ENCODE results near the gene SLC29A2. TPM values are rescaled to one million over a fixed set of nuclear protein-coding genes. Genes with fewer than 3 reads are reported as not detected.

The SLC29A2 gene
- polyA plus RNA-seq, 3 donors: 17.5 to 18.2 (median 17.9) TPM

- no peak for DNase-seq (ENCODE audit: low read depth in 3 of 3, low spot score in 2 of 3)
Measured at GRCh38 chr11:66335531-66336233, 35.9 kb downstream of the SLC29A2 start.

- DNase-seq (ENCODE audit: low read depth in 3 of 3, low spot score in 2 of 3): no peak
Measured at GRCh38 chr11:66334605-66335442, 36.7 kb downstream of the SLC29A2 start.

DNA sequence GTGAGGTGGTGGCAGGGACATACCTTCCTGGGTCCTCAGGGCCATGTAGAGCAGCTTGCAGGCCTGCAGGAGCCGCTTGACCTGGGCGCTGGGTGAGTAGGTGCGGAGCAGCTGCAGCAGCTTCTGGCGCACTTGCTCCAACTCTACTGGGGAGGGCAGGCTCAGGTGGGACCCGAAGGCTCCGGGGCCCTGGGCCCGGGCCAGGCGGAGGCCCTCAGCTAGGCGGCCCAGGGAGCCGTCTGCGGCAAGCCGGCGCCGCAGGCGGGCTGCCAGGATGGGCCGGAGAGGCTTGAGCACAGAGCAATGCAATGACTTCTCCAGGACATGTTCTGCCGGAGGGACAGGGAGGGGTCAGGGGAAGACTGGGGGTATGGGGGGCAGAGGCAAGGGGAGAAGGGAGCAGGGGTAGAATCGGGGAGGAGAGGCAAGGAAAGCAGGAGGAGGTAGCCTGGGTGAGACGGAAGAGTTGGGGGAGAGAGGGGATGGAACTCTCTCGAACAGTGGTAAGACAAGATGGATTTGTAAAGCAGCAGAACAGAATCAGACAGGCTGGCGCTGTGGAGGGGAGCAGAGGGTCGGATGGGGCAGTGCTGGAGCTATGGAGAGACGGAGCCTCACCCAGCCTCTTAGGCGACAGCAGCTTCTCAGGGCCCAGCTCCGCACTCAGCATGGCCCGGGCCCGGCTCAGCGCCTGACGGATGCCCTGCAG, 37.5 kb downstream of the SLC29A2 start:
- no peak for DNase-seq (ENCODE audit: low read depth in 3 of 3, low spot score in 2 of 3)

DNA sequence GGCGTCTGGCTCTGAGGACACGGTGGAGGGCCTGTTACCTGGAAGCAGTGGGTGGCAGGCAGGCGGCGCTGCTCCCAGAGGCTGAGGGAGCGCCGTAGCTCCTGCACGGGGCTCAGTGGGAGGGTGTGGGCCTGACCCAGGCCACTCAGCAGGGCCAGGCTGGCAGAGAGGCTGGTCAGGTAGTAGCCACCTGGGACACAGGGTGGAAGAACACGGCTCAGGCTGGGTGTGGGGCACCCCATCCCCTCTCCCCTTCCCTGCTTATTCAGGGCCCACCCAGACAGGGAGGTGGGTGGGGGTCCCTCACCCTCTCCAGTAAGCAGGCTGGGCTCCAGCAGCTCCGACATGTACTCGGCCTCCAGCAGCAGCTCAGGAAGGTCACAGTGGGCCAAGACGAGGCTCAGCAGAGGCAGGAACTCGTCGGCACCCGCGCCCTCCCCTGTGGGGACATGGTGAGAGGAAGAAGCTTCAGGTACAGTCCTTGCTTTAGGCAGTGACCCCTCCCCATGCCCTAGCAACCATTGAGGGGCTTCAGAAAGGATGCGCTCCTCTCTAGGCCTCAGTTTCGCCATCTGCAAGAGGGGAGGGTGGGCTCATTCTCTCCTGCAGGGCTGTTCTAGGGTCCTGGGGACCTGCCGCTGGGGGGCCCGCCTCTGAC, 38.2 kb downstream of the SLC29A2 start:
- DNase-seq (ENCODE audit: low read depth in 3 of 3, low spot score in 2 of 3): no peak

GRCh38 chr11:66332371-66333219, 39.0 kb downstream of the SLC29A2 start:
- DNase-seq (ENCODE audit: low read depth in 3 of 3, low spot score in 2 of 3): no peak

DNA sequence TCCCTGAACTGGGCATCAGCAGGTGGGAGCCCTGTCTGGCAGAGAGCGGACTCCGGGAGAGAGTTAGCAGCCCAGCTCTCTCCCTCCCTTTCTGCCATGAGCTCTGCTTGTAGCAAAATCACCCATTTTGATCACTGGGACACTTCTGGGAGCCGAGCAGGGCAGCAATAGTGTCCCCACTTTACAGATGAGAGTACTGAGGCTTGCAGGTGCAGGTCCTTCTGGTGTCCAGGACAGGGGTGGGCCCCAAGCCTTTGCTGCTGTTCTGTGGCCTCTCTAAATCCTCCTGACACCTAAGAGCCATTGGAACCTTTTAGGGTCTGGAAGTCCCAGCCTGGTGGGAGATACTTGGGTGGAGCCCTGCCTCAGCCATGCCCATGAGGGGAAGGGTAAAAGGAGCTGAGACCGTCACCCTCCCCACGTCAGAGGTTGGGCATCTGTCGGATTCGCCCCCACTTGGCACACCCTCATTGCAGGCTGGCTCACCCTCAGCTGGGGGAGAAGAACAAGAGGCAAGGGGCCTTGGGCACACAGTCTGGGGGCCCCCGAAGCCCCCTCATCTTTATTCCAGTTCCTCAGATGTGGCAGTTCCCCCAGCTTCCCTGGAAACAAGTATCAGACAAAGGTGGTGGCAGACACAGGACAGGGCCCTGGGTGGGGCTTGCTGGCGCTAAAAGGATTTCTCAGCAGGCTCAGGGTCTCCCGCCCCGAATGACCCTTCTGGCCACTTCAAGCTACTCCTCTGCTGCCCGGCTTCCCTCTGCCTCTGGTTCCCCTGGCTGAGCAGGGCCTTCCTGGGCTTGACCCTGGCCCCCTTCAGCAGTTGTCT, 39.8 kb downstream of the SLC29A2 start:
- DNase-seq (ENCODE audit: low read depth in 3 of 3, low spot score in 2 of 3): no peak

- DNase-seq (ENCODE audit: low read depth in 3 of 3, low spot score in 2 of 3): no peak
Measured at GRCh38 chr11:66330931-66331330, 40.6 kb downstream of the SLC29A2 start.

DNA sequence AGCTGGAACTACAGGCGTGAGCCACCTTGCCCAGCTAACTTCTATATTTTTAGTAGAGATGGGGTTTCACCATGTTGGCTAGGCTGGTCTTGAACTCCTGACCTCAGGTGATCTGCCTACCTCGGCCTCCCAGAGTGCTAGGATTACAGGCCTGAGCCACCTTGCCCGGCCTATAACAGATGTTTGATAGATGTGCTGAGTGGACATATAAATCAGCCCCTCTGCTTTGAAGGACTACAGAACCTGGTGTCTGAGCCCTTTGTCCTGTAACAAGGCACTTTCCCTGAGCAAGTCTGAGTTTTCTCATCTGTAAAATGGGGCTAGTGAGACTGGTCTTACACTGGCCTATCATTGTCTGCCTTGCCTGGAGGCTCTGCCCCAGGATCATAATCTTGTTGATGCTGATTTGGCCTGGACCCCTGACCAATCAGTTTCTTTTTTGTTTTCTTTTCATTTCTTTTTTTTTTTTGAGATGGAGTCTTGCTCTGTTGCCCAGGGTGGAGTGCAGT, 42.3 kb downstream of the SLC29A2 start:
- DNase-seq (ENCODE audit: low read depth in 3 of 3, low spot score in 2 of 3): no peak

GRCh38 chr11:66328302-66329144, 43.0 kb downstream of the SLC29A2 start:
- DNase-seq (ENCODE audit: low read depth in 3 of 3, low spot score in 2 of 3): no peak

DNA sequence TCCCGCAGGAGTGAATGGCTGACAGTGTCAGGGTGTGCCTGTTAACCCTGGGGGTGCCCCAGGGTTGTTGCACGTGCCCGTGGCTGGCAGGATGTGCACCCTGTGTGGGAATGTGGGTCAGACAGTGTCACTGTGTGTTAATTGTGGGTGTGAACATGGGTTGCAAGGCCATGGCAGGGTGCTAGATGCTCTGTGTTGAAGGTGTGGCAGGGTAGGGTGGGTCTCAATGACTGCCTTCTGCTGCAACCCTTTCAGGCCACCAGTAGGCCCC, 43.6 kb downstream of the SLC29A2 start:
- no peak for DNase-seq (ENCODE audit: low read depth in 3 of 3, low spot score in 2 of 3)

DNA sequence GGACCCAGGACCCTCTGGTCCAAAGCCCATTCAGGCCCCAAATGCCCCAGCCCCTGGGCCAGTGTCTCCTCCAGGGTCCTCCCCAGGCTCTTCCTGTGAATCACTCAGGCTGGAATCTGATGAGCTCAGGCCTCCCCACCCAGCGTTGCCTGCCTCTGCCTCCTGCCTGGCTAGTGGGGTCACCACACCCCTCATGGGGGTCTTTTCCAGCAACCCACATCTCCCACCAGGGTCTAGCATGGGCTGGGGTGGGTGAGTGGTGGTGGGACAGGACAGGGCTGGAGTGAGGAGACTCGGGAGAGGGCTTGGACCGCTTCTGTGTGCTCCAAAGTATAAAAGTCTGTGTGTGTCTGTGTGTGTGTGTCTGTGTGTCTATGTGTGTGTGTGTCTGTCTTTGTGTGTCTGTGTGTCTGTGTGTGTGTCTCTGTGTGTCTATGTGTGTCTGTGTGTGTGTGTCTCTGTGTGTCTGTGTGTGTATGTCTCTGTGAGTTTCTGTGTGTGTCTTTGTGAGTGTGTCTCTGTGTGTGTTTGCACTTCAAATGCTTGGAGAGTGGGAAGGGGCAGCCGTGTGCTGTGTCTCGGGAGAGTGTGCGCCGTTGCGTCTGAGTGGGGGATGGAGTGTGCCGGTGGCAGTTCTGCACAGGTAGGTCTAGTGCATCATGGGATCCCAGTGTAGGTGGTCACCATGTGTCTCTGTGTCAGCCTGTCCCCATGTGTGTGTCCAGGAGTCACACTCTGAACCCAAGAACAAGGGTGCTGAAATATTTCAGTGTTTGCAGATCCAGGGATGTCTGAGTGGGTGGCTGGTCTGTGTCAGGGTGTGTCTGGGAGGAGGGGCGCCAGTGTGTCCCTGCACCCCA, 44.2 kb downstream of the SLC29A2 start:
- no peak for DNase-seq (ENCODE audit: low read depth in 3 of 3, low spot score in 2 of 3)

DNA sequence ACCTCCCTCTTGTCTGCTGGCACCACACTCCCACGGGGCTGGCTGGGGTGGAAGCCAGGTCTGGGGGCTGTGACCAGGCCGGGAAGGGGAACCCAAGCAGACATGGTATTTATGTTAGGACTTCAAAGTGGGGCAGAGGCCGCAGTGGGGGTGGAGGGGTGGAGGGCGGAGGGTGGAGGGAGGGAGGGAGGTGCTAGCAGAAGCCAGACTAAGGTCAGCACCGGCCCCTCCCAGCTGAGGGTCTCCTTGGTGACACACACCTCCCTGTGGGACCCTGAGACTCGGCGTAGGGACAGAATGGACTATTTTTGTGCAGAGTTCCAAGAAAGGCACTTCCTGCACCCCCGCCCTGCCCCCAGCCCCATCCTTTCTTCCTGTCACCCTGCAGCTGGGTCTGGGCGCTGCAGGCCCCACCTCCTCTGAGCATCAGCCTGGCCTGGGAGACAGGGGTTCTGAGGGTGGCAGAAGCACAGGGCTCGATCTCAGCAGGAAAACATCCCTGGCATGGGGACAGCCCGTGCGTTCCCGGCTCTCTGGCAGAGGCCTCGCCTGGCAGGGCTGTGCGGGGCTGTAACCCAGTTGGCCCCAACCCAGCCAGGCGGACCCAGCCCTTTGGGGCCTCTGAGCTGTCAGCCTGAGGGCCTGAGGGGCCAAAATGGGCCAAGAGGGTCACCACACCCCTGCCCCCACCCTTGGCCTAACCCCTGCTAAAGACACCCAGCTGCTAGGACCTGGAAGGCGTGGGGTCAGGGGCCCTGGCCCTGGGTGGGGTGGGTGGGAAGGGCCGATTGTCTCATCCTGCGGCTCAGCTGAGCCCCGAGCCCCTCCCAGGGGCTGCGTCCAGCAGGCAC, 45.1 kb downstream of the SLC29A2 start:
- no peak for DNase-seq (ENCODE audit: low read depth in 3 of 3, low spot score in 2 of 3)

- DNase-seq (ENCODE audit: low read depth in 3 of 3, low spot score in 2 of 3): no peak
Measured at GRCh38 chr11:66325263-66325671, 46.3 kb downstream of the SLC29A2 start.

DNA sequence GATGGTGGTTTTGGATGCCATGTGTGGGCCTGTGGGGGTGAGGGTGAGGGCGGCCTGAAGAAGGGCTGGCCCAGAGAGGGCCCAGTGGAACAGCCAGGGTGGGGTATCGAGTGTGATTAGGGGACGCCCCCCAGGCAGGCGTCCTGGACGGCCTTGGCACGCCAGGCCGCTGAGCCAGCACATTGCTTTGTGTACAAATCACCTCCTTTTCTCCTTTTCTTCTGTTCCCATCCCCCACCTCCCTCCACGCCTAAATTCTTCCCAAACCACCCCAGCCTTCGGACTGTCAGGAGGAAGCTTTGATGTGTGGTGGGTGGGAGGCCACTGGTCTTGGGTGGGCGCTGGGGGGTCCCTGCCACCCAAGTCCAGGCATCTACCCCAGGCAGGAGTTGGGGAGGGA, 46.9 kb downstream of the SLC29A2 start:
- DNase-seq (ENCODE audit: low read depth in 3 of 3, low spot score in 2 of 3): no peak

DNA sequence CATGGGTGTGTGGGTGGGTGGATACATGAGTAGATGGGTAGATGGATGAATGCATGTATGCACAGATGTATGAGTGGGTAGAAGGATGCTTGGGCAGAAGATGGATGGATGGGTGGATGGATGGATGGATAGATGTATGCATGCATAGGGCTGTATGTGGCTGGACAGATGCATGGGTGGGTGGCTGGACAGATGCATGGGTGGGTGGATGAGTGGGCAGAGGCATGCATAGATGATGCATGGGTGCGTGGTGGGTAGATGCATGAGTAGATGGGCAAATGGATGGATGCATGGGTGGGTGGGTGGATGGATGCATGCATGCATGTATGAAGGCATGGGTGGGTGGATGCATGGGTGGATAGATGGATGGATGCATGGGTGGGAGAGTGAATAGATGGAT, 47.9 kb downstream of the SLC29A2 start:
- DNase-seq (ENCODE audit: low read depth in 3 of 3, low spot score in 2 of 3): no peak

DNA sequence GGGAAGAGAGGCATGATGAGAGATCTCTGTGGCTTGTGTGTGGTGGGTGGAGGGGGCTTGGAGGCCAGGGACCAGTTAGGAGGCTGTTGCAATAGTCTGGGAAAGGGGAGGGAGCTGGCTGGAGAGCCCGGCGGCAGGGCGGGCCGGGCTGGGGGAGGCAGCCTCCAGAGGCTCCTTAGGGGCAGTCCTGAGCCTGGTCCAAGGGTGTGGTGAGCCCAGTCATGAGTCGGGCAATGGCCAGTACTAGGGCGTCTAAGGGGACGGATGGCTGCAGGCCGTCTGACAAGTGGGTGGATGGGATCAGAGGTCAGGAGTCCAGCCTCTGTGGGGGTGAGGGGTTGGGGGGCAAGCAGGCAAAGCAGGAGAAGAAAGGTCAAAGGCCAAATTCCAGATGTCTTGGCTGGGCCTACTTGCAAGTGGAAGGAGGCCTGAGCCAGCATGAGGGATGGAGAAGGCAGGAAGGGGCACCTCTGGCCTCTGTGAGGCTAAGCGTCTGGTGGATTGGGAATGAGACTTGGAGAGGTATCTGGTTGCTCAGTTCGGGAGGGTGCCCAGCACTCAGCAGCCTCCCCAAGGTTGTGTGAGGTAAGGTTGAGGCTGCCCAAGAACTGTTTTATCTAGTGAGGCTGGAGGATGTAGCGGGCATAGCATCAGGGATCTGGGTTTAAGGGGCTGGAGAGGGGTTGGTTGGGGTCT, 48.7 kb downstream of the SLC29A2 start:
- DNase-seq (ENCODE audit: low read depth in 3 of 3, low spot score in 2 of 3): no peak

All from right renal cortex interstitium (tissue), 3 donors.